ENCODE data around the gene NFIX. TPM values are rescaled to one million over a fixed set of nuclear protein-coding genes. Genes with fewer than 3 reads are reported as not detected.

NFIX gene
- total and polyA plus RNA-seq, 2 donors (not counting 1 experiment from before 2014, with no cell fraction given) = 0.69 to 5.6 TPM

DNA sequence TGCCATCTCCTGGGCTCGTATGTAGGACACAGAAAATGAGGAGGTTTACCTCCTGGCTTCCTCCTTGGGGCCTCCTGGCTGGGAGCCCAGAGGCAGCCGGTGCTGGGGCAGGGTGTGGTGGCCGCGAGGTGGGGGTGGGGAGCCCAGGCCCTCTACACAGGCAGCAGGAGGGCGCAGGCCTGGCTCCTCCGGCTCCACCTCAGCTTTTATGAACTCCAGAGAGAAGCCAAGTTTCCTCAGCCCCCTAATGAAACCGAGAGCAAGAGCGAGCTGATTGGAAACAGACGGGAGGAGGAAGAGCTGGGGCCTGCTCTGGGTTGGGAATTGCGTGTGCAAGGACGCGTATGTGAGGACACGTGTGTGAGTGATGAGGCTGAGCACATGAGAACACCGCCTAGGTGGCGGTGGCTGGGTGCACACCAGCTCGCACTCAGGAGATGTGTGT is 84.3 kb downstream of the NFIX start:
- no peaks in the 10 kb centered on the region for H3K9me3 Mint-ChIP-seq (ENCODE audit: insufficient read depth)
- H3K4me1 Mint-ChIP-seq = no peaks in the 10 kb centered on the region

DNA sequence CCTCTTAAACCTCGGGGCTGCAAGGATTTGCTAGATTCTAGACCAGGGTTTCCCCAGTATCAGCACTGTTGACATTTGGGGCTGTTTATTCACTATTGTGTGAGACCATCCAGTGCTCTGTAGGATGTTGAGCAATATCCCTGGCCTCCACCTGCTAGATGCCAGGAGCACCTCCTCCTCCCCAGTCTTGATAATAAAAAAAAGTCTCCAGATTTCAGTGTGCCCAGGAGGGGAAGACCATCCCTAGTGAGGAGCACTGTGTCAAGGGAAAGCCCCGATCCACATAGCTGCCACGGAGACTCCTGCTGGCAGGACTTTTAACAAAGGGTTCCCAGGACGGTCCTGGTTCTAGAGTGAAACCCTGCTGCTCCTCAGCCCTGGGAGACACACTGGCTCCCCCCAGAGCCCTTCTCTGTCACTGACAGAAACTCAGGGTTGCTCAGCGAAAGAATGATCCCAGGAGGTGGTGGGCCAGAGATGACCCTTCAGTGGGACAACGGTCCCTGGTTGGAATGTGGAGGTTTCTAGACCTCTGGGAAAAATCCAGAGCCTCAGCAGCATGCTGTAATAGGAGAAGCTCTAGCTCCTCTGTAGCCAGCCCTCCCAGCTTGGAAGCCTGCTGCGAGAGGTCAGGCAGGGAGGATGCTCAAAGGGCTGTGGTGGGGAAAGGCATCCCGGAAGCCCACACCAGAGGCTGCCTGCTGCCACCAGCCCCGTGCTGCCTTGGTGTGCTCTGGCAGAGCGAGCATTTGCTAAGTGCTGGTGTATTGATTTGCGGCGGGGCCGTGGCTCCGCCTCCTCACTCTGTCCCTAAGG is 87.1 kb downstream of the NFIX start:
- Histone ChIP-seq H3K27me3 (replicated peaks in 1 of 4; ENCODE audit: control extremely low read depth in 1 of 4, control insufficient read depth in 3 of 4, insufficient read depth in 4 of 4, low read length in 3 of 4) (no peaks in the 10 kb centered on the region), H4K20me1 (ENCODE audit: control insufficient read depth, insufficient read depth, low read length, poor library complexity, severe bottlenecking) (no peaks in the 10 kb centered on the region), H3K9ac (ENCODE audit: low read length) (no peak overlapping the region), H3K4me1 (ENCODE audit: control insufficient read depth in 2 of 2, insufficient read depth in 2 of 2, low read length in 2 of 2) (no peaks in the 10 kb centered on the region), H3K4me3 (ENCODE audit: control extremely low read depth in 1 of 5, extremely low read depth in 1 of 5, insufficient read depth in 1 of 5, low read depth in 2 of 5, low read length in 4 of 5) (no peak overlapping the region), H3K9me3 (ENCODE audit: control extremely low read depth in 1 of 3, control insufficient read depth in 2 of 3, insufficient read depth in 1 of 3, low read length in 2 of 3) (no peaks in the 10 kb centered on the region), H3K79me2 (ENCODE audit: control insufficient read depth, insufficient read depth, low read length) (no peaks in the 10 kb centered on the region), H3K27ac (ENCODE audit: low read length in 2 of 2) (no peak overlapping the region), H2AFZ (ENCODE audit: insufficient read depth, low read depth, low read length, poor library complexity, severe bottlenecking) (no peak overlapping the region), H3K36me3 (replicated peaks in 1 of 2; ENCODE audit: control extremely low read depth in 1 of 2, control insufficient read depth in 1 of 2, extremely low read depth in 1 of 2, insufficient read depth in 2 of 2, low read length in 1 of 2) (no peaks in the 10 kb centered on the region), H3K4me2 (replicated peaks; ENCODE audit: low read depth, low read length, poor library complexity, severe bottlenecking) (no peak overlapping the region)
- CTCF ChIA-PET = no interaction called here
- no peaks in the 10 kb centered on the region for H3K4me1 Mint-ChIP-seq
- intact Hi-C loops (cut with micrococcal nuclease) = no loop called here
- no peak for TF ChIP-seq EZH2 (IDR thresholded peaks at IDR 0.05; ENCODE audit: borderline replicate concordance, insufficient read depth, low read depth, low read length, poor library complexity, severe bottlenecking)
- TF ChIP-seq, protein P1, sequence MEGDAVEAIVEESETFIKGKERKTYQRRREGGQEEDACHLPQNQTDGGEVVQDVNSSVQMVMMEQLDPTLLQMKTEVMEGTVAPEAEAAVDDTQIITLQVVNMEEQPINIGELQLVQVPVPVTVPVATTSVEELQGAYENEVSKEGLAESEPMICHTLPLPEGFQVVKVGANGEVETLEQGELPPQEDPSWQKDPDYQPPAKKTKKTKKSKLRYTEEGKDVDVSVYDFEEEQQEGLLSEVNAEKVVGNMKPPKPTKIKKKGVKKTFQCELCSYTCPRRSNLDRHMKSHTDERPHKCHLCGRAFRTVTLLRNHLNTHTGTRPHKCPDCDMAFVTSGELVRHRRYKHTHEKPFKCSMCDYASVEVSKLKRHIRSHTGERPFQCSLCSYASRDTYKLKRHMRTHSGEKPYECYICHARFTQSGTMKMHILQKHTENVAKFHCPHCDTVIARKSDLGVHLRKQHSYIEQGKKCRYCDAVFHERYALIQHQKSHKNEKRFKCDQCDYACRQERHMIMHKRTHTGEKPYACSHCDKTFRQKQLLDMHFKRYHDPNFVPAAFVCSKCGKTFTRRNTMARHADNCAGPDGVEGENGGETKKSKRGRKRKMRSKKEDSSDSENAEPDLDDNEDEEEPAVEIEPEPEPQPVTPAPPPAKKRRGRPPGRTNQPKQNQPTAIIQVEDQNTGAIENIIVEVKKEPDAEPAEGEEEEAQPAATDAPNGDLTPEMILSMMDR (IDR thresholded peaks at IDR 0.05) = no peak
- H3K9me3 Mint-ChIP-seq (ENCODE audit: insufficient read depth) = no peaks in the 10 kb centered on the region
- DNase-seq (no peak), ATAC-seq (ENCODE audit: low read depth) (no peak)
- POLR2A ChIA-PET = no interaction called here
- WGBS (ENCODE audit: insufficient coverage) = 86% methylated on average over 12 of the region's 14 CpGs
- no peak overlapping the region for H3K27ac Mint-ChIP-seq
- no peak overlapping the region for H3K4me3 Mint-ChIP-seq
- H3K27me3 Mint-ChIP-seq = peaks cover 4% of the 10 kb centered on the region

More for the DNA sequence above, 84.3 kb downstream of the NFIX start:
- Histone ChIP-seq H3K79me2 (ENCODE audit: control insufficient read depth, insufficient read depth, low read length) (no peaks in the 10 kb centered on the region), H3K4me1 (ENCODE audit: control insufficient read depth in 2 of 2, insufficient read depth in 2 of 2, low read length in 2 of 2) (no peaks in the 10 kb centered on the region), H3K9me3 (ENCODE audit: control extremely low read depth in 1 of 3, control insufficient read depth in 2 of 3, insufficient read depth in 1 of 3, low read length in 2 of 3) (no peaks in the 10 kb centered on the region), H2AFZ (ENCODE audit: insufficient read depth, low read depth, low read length, poor library complexity, severe bottlenecking) (no peak overlapping the region), H4K20me1 (ENCODE audit: control insufficient read depth, insufficient read depth, low read length, poor library complexity, severe bottlenecking) (no peaks in the 10 kb centered on the region), H3K27me3 (replicated peaks in 1 of 4; ENCODE audit: control extremely low read depth in 1 of 4, control insufficient read depth in 3 of 4, insufficient read depth in 4 of 4, low read length in 3 of 4) (no peaks in the 10 kb centered on the region), H3K27ac (ENCODE audit: low read length in 2 of 2) (no peak overlapping the region), H3K36me3 (replicated peaks in 1 of 2; ENCODE audit: control extremely low read depth in 1 of 2, control insufficient read depth in 1 of 2, extremely low read depth in 1 of 2, insufficient read depth in 2 of 2, low read length in 1 of 2) (no peaks in the 10 kb centered on the region), H3K9ac (ENCODE audit: low read length) (no peak overlapping the region), H3K4me3 (ENCODE audit: control extremely low read depth in 1 of 5, extremely low read depth in 1 of 5, insufficient read depth in 1 of 5, low read depth in 2 of 5, low read length in 4 of 5) (no peak overlapping the region), H3K4me2 (replicated peaks; ENCODE audit: low read depth, low read length, poor library complexity, severe bottlenecking) (no peak overlapping the region)
- no peak for TF ChIP-seq EZH2 (IDR thresholded peaks at IDR 0.05; ENCODE audit: borderline replicate concordance, insufficient read depth, low read depth, low read length, poor library complexity, severe bottlenecking)
- TF ChIP-seq, protein P1 (IDR thresholded peaks at IDR 0.05) = no peak
- 59% methylated on average over 16 of the region's 16 CpGs for WGBS (ENCODE audit: insufficient coverage)
- H3K27me3 Mint-ChIP-seq = peaks cover 6% of the 10 kb centered on the region
- ATAC-seq (ENCODE audit: low read depth) (no peak), DNase-seq (no peak)
- CTCF ChIA-PET = interaction anchor here (0.6 to 2.0 kb wide), 2 partner anchors 23 to 103 kb away, joined by 3 to 12 read pairs; no protein-coding TSS in a partner anchor
- POLR2A ChIA-PET = no interaction called here
- H3K27ac Mint-ChIP-seq = no peak overlapping the region
- H3K4me3 Mint-ChIP-seq = no peak overlapping the region
- intact Hi-C loops (cut with micrococcal nuclease) = no loop called here
